ENCODE measurements around the gene RYR1.
"Not testable (repeated sequence)": the region's sequence is repeated elsewhere in the genome, so short reads cannot be mapped to it uniquely, and the experiment has no call there.

The RYR1 gene

DNA sequence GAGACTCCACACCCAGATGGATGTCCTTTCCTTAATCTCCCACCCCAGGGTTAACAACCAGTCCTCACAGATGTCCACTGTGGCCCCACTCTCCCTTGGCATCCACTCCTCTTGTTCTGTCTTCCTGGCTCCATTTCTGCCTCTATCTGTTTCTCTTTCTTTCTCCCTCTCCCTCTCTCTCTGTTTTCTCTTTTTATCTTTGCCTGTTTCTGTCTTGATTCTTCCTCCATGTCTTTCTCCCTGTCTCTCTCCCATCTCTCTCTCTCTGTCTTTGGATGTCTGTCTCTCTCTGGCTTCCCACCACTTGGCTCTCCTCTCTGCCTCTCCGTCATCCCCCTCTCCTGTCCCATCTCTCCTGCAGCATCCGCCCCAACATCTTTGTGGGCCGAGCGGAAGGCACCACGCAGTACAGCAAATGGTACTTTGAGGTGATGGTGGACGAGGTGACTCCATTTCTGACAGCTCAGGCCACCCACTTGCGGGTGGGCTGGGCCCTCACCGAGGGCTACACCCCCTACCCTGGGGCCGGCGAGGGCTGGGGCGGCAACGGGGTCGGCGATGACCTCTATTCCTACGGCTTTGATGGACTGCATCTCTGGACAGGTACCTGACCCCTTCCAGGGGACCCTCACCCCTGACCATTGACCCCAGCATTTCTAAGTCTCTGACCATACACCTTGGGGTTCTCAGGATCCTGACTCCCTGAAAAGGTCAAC is 24.4 kb downstream of the RYR1 start:
- no peak for DNase-seq (ENCODE audit: low read depth)

DNA sequence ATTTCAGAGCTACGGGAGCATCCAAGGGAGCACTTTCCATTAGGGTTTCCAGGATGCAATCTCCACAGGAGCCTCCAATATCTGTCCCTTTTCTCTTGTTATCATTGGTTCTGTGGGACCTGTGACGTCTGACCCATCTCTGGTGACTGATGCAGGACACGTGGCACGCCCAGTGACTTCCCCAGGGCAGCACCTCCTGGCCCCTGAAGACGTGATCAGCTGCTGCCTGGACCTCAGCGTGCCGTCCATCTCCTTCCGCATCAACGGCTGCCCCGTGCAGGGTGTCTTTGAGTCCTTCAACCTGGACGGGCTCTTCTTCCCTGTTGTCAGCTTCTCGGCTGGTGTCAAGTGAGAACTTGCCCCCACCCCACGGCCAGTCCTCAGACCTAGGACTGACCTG is 25.5 kb downstream of the RYR1 start:
- DNase-seq (ENCODE audit: low read depth): no peak

DNA sequence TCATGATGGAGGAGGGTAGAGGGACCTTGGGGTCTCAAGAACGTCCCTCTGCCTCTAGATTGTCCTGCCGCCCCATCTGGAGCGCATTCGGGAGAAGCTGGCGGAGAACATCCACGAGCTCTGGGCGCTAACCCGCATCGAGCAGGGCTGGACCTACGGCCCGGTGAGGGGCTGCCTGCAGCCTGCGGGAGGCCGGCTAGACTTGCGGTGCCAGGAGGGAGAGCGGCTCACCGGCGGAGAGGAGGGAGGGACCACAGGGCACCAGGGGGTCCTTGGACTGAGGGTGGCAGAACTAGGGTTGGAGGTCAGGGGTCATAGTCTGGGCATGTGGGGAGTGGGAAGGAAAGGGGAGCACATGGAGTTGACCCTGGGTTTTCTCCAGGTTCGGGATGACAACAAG is 29.9 kb downstream of the RYR1 start:
- no peak for DNase-seq (ENCODE audit: low read depth)

DNA sequence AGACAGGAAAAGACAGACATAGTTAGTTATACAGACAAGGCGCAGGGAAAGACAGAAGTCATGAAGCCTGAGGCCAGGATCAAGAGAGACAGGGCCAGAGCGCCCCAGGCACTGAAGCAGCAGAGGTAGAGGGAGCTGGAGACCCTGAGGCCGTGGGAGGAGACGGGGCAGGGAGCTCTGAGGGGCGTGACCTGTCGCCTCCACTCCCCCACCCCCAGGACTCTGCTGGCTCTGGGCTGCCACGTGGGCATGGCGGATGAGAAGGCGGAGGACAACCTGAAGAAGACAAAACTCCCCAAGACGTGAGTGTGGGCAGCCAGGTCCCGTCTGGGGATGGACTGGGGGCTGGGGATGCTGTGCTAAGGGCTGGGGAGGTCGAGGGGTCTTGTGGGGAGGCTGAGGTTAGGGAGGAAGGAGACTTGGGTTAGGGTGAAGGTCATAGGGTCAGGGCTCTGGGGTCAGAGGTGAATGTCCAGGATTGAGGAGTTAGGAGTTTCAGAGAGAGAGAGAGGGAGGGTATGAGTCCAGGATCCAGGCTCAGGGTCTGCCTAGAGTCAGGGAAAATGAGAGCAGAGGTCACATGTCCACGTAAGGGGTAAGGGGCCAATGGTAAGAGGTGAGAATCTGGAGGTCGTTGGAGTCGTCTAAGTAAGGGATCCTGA is 31.1 kb downstream of the RYR1 start:
- no peak for DNase-seq (ENCODE audit: low read depth)

DNA sequence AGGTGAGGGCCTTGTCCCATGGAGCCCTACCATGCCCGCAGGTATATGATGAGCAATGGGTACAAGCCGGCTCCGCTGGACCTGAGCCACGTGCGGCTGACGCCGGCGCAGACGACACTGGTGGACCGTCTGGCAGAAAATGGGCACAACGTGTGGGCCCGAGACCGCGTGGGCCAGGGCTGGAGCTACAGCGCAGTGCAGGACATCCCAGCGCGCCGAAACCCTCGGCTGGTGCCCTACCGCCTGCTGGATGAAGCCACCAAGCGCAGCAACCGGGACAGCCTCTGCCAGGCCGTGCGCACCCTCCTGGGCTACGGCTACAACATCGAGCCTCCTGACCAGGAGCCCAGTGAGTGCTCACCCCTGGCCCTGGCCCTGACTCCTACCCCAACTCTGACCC is 32.6 kb downstream of the RYR1 start:
- no peak for DNase-seq (ENCODE audit: low read depth)

DNA sequence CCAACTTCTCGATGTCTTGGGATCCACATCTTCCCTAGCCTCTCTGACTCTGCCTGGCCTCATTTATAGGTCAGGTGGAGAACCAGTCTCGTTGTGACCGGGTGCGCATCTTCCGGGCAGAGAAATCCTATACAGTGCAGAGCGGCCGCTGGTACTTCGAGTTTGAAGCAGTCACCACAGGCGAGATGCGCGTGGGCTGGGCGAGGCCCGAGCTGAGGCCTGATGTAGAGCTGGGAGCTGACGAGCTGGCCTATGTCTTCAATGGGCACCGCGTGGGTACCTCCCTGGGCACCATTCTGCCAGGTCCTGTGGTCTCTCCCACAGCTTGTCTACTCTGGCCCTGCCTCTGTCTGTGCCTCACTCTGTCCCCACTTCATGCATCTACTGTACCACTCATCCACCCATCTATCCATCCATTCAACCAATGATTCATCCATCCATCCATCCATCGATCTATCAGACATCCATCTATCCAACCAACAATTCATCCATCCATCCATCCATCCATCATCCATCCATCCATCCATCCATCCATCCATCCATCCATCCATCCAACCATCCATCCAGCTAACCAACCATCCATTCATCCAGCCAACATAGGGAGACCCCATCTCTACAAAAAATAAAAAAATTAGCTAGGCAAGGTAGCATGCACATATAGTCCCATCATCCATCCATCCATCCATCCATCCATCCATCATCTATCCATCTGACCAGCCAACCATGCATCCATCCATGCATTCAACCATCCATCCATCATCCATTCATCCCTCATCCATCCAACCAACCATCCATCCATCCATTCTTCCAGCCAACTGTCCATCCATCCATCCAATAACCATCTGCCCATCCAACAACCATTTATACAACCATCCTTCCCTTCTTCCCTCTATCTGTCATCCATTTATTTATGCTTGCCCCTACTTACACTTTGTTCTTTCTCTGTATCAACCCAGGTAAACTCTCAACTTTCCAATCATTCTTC is 34.3 kb downstream of the RYR1 start:
- DNase-seq (ENCODE audit: low read depth): no peak

DNA sequence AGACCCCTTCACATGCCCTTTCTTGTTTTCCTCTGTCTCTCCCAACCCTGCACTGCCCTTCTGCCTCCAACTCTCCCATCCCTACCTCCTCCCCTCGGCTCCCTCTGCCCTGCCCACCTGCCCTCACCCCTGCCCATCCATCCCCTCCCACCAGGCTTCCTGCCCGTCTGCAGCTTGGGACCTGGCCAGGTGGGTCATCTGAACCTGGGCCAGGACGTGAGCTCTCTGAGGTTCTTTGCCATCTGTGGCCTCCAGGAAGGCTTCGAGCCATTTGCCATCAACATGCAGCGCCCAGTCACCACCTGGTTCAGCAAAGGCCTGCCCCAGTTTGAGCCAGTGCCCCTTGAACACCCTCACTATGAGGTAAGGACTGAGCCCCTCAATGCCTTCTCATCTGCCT is 35.7 kb downstream of the RYR1 start:
- no peak for DNase-seq (ENCODE audit: low read depth)

DNA sequence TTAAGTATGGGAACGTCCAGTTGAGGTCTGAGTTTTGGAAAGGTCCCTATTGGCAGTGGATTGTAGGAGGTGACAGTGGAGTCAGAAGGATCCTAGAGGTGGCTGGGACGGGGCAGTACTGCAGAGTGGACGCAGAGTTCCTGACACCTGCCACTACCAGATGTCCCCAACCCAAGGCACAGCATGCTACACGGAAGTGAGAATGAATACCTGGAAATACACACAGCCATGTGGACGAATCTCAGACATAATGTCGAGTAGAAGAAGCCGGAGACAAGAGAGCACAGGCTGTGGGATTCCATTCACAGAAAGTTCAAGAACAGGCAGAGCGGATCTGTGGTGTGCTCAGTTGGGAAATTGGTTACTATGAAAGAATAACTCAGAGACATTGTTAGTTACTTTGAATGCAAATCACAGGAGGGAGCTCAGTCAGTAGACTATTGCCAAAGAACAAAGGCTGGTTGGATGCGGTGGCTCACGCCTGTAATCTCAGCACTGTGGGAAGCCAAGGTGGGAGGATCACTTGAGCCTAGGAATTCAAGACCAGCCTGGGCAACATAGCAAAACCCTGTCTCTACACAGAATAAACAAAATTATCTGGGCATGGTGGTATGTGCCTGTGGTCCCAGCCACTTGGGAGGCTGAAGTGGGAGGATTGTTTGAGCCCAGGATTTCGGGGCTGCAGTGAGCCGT is 37.4 kb downstream of the RYR1 start:
- no peak for DNase-seq (ENCODE audit: low read depth)

DNA sequence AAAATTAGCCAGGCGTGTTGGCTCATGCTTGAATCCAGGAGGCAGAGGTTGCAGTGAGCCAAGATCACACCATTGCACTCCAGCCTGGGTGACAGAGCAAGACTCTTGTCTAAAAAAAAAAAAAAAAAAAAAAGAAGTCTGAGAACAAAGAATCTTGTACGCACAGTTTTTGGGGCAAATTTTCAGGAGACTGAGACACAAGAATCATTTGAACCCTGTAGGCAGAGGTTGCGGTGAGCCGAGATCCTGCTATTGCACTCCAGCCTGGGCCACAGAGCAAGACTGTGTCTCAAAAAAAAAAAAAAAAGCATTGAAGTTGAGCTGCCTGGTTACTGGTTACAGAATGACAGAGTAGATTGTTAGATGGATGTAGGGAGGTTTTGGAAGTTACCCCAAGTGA is 39.2 kb downstream of the RYR1 start:
- not testable (repeated sequence) for DNase-seq (ENCODE audit: low read depth)

DNA sequence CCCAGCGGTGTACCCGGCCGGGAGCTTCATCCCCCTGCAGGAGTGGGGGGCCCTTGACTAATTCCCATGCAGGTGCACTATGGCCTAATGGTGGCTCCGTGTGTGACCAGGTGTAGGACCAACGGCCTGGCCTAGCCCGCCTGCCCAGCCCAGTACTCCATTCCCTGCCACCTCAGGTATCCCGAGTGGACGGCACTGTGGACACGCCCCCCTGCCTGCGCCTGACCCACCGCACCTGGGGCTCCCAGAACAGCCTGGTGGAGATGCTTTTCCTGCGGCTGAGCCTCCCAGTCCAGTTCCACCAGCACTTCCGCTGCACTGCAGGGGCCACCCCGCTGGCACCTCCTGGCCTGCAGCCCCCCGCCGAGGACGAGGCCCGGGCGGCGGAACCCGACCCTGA is 39.7 kb downstream of the RYR1 start:
- DNase-seq (ENCODE audit: low read depth): no peak

DNA sequence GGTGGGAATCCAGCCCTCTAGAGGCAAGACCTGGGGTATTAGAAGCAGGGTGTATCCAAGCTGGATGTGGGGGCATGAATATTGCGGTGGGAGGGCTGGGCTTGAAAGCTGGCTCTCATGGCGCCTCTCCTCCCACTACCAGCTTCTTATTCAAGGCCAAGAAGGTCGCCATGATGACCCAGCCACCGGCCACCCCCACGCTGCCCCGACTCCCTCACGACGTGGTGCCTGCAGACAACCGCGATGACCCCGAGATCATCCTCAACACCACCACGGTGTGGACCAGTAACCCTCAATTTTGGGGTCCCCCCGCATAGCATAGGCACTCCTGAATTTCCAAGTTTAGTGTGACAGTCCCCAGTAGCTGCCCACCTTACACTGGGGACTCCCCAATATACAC is 41.7 kb downstream of the RYR1 start:
- DNase-seq (ENCODE audit: low read depth): no peak

DNA sequence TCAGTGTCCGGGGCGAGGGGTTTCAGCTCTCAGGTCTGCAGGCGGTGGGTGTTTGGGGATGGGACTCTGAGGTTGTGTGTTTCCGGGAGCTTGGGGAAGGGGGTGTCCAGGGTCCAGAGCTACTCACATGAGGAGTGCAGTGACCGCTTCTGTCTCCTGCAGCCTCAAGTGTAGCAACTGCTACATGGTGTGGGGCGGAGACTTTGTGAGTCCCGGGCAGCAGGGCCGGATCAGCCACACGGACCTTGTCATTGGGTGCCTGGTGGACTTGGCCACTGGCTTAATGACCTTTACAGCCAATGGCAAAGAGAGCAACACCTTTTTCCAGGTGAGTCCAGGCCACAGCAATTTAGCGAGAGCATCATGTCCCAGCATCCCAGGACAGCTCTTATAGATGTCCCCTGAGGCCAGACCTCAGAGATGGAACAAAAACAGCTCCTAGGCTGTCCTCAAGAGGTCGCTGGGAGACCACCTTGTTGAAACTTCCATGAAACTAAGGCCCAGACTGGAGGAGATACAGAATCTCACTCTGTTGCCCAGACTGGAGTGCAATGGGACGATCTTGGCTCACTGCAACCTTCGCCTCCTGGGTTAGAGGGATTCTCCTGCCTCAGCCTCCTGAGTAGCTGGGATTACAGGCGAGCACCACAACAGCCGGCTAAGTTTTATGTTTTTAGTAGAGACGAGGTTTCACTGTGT is 44.9 kb downstream of the RYR1 start:
- no peak for DNase-seq (ENCODE audit: low read depth)

DNA sequence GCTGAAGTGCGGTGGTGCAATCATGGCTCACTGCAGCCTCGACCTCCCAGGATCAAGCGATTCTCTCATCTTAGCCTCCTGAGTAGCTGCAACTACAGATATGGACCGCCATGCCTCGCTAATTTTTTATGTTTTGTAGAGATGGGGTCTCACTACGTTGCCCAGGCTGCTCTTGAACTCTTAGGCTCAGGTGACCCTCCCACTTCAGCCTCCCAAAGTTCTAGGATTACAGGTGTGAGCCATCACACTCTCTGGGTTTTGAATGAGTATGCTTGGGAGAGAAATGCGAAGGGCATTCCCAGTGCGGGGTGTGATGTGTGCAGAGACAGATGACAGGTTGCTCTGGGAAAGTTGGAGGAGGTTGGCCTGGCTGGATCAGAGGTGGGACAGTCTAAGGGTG is 49.0 kb downstream of the RYR1 start:
- DNase-seq (ENCODE audit: low read depth): no peak

DNA sequence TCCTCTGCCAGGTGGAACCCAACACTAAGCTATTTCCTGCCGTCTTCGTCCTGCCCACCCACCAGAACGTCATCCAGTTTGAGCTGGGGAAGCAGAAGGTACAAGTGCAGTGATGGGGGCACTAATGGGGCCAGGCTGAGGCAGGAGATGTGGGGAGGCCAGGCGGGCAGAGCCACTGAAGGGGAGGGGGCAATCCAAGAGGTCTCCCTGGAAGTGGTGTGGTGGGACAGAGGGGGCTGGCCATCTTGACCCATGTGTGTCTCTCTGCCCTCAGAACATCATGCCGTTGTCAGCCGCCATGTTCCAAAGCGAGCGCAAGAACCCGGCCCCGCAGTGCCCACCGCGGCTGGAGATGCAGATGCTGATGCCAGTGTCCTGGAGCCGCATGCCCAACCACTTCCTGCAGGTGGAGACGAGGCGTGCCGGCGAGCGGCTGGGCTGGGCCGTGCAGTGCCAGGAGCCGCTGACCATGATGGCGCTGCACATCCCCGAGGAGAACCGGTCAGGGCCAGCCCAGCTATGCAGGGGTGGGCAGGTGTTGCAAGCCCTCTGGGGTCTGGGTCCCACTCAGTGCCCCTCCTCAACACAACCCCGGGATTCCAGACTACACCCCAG is 49.6 kb downstream of the RYR1 start:
- no peak for DNase-seq (ENCODE audit: low read depth)

DNA sequence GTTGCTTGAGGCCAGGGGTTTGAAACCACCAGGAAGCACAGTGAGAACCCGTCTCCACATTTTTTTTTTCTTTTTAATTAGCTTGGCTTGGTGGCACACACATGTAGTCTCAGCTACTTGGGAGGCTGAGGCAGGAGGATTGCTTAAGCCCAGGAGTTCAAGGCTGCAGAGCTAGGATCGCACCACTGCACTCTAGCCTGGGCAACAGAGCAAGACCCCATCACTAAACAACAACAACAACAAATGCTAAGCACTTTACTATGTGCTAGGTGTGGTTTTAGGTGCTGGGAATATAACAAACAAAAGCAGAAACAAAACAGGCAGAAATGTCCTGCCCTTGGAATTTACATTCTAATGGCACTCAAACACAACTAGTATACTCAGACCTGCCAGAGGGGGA is 51.3 kb downstream of the RYR1 start:
- DNase-seq (ENCODE audit: low read depth): no peak

DNA sequence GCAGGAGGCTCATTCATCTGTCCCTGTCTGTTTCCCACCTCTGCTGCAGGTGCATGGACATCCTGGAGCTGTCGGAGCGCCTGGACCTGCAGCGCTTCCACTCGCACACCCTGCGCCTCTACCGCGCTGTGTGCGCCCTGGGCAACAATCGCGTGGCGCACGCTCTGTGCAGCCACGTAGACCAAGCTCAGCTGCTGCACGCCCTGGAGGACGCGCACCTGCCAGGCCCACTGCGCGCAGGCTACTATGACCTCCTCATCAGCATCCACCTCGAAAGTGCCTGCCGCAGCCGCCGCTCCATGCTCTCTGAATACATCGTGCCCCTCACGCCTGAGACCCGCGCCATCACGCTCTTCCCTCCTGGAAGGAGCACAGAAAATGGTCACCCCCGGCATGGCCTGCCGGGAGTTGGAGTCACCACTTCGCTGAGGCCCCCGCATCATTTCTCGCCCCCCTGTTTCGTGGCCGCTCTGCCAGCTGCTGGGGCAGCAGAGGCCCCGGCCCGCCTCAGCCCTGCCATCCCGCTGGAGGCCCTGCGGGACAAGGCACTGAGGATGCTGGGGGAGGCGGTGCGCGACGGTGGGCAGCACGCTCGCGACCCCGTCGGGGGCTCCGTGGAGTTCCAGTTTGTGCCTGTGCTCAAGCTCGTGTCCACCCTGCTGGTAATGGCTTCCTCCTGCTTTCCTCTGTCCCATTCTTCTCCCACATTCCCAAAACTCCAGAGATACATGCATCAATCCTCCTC is 52.2 kb downstream of the RYR1 start:
- no peak for DNase-seq (ENCODE audit: low read depth)

DNA sequence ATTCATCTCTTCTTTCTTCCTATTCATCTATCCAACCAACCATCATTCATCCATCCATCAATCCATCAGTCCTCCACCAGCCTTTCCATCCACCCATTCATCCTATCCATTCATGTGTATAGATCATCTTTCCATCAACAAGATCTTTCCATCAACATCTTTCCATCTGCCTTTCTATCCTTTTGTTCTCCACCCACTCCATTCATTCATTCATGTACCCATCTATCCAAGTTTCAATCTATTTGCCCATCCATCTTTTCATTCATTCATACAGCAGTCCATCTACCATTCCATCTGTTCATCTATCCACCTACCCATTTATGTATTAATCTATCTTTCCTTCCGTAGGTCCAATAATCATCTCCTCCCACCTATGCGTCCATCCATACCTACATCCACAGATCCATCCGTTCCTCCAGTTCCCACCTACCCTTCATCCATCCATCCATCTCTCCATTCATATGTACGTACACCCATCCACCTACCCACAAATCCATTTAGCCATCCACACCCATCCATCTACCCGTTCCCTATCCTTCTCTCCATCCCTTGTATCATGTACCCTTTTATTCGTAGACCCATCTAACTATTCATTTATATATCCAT is 53.3 kb downstream of the RYR1 start:
- no peak for DNase-seq (ENCODE audit: low read depth)

DNA sequence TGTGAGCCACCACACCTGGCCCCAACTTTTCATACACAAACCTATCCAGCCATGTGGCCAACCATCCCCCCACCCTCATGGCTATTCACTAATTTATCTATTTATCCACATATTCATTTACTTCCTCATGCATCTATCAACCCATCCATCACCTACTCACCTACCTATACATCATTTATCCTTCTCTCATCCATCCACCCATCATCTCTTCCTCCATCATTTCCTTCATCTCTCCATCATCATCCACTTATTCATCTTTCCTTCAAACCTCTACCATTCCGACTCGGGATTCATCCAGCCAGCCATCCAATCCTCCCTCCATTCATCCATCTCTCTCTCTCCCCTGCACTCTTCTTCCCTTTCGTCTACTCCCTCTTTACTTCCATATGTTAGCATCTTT is 54.6 kb downstream of the RYR1 start:
- DNase-seq (ENCODE audit: low read depth): no peak

DNA sequence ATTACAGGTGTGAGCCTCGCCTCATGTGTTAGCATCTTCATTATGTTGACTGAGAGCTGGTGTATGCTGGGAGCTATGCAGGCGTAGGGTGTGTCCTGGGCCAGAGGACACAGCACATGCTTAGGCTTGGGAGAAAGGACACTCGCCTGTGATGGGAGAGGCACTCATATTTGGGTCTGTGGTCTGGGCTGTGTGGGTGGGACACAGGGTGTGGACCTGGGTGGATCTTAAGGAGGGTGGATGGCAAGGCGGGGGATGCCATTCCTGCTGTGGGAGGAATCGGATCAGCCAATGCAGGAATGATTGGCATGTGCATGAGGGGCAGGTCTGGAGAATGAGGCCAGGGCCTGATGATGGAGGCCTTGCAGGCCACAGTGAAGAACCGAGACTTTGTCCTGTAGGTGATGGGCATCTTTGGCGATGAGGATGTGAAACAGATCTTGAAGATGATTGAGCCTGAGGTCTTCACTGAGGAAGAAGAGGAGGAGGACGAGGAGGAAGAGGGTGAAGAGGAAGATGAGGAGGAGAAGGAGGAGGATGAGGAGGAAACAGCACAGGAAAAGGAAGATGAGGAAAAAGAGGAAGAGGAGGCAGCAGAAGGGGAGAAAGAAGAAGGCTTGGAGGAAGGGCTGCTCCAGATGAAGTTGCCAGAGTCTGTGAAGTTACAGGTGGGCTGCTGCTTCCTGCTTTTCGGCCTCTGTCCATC is 55.4 kb downstream of the RYR1 start:
- no peak for DNase-seq (ENCODE audit: low read depth)
